ENCODE data around the gene ADAM11.

The ADAM11 gene

DNA sequence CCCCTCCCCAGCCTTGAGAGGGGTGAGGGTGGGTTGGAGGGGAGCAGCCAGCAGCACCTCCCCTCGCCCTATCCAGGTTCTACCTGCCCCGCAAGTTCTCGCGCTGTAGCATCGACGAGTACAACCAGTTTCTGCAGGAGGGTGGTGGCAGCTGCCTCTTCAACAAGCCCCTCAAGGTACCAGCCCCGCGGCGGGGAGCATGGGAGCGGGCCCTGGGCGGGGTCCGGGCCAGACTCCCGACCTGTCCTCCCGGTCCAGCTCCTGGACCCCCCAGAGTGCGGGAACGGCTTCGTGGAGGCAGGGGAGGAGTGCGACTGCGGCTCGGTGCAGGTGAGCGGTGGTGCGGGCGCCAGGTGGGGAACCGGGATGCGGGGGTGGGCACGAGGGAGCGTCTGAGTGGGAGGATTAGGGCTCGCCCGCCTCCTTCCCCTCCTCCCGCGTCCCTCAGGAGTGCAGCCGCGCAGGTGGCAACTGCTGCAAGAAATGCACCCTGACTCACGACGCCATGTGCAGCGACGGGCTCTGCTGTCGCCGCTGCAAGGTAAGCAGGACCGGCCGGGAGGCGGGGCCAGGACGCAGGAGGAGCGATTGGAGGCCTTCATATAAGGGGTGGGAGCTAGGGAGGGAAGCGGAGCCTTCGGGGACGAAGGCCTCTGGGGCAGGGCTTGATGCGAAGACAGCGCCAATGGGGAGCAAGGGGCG, 16.5 kb downstream of the ADAM11 start:
- DNase-seq (ENCODE audit: low read depth in 1 of 2, low spot score in 1 of 2): peak; percentile 91 to 97

DNA sequence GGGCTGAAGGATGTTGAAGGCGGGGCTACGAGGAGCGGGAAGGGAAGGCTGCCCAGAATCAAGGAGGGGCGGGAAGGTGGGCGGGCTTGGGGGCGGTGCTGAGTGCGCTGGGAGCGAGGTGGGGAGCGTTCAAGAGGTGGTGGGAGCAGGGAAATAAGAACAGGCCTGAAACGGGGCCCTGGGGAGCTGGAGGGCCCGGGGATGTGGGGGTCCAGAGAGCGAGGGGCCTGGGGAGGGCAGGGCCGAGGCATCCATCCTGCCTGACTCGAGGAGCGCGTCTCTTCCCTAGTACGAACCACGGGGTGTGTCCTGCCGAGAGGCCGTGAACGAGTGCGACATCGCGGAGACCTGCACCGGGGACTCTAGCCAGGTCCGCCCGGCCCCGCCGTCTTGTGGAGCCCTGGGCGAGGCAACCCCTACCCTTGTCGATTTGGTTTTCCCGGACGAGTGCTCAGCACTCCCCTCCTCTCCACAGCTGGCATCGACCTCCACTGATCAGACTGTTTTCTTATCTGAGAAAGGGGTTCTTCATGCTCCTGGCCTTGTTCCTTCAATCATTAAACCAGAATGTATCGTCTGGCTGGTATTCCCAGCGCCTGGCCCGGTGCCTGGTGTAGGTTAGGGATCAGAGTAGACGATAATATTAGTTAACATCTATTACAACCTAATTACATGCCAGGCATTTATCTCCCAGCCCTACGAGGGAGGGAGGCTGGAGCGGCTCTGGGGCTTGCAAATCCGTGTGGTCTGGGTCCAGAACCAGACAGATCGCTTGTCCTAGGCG, 17.2 kb downstream of the ADAM11 start:
- DNase-seq (ENCODE audit: low read depth in 1 of 2, low spot score in 1 of 2): no peak

DNA sequence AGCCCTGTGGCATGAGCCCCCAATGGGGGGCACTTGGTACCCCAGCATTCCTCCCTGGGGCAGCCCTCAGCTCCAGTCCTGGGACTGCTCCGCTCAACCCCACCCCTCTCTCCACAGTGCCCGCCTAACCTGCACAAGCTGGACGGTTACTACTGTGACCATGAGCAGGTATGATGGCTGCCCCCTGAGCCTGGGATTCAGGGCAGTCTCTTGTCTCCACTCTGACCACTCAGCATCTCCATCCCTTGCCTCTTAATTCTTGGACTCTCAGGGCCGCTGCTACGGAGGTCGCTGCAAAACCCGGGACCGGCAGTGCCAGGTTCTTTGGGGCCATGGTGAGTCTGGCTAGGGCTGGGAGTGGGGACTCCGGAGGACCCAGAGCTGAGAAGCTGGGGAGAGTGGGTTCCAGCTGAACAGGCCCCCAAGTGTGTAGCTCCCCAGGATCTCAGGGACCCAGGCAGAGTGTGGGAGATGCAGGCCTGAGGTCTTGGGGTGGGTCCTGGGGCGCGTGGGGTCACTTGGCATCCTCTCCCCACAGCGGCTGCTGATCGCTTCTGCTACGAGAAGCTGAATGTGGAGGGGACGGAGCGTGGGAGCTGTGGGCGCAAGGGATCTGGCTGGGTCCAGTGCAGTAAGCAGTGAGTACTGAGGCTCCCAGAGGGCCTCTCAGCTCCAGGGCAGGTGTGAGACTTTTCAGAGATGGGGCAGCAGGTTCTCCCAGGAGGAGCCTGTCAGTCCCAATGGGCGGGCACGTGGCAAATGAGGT, 18.0 kb downstream of the ADAM11 start:
- DNase-seq (ENCODE audit: low read depth in 1 of 2, low spot score in 1 of 2): no peak

DNA sequence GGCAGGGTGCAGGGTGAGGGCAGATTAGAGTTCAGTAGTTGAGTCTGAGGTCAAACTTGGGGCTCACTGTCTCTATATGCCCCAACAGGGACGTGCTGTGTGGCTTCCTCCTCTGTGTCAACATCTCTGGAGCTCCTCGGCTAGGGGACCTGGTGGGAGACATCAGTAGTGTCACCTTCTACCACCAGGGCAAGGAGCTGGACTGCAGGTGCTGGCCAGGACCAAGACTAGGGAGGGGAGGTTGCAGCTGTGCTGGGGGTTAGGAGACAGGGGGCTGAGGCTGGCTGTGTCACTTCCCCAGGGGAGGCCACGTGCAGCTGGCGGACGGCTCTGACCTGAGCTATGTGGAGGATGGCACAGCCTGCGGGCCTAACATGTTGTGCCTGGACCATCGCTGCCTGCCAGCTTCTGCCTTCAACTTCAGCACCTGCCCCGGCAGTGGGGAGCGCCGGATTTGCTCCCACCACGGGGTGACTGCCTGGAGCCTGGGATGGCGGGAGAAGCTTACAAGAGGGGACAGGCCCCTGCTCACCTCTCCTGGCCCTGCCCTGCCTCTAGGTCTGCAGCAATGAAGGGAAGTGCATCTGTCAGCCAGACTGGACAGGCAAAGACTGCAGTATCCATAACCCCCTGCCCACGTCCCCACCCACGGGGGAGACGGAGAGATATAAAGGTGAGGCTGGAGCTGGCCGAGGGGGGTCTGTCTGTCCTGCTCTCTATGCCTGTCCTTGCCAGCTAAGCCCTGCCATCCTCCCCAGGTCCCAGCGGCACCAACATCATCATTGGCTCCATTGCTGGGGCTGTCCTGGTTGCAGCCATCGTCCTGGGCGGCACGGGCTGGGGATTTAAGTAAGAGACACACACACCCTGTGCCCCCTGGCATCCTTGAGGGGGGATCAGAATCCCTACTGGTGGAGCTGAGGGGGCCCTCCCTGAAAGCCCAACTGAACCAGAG, 18.9 kb downstream of the ADAM11 start:
- no peak for DNase-seq (ENCODE audit: low read depth in 1 of 2, low spot score in 1 of 2)

DNA sequence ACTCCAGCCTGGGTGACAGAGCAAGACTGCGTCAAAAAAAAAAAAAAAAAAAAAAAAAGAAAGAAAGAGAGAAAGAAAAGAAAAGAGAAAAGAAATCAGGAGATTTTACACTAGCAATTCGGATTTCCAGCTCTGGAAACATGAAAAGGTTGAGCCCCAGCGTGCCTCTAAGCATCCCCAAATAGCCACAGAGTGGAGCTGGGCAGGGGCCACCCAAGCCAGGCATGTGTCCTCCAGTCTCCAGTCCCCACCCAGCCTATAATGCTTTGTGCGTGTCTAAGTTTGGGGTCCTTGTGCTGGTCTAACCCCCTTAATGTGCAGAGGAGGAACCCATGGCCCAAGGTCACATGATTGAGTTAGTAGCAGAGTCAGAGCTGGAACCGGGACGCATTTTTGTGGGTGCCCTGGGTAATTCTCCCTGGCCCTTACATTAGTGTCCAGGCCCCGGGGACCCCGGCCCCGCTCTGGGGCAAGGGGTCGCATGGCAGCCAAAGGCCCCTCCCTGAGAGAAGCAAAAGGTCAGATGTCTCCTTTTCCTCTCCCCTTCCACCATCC, 19.9 kb downstream of the ADAM11 start:
- no peak for DNase-seq (ENCODE audit: low read depth in 1 of 2, low spot score in 1 of 2)

DNA sequence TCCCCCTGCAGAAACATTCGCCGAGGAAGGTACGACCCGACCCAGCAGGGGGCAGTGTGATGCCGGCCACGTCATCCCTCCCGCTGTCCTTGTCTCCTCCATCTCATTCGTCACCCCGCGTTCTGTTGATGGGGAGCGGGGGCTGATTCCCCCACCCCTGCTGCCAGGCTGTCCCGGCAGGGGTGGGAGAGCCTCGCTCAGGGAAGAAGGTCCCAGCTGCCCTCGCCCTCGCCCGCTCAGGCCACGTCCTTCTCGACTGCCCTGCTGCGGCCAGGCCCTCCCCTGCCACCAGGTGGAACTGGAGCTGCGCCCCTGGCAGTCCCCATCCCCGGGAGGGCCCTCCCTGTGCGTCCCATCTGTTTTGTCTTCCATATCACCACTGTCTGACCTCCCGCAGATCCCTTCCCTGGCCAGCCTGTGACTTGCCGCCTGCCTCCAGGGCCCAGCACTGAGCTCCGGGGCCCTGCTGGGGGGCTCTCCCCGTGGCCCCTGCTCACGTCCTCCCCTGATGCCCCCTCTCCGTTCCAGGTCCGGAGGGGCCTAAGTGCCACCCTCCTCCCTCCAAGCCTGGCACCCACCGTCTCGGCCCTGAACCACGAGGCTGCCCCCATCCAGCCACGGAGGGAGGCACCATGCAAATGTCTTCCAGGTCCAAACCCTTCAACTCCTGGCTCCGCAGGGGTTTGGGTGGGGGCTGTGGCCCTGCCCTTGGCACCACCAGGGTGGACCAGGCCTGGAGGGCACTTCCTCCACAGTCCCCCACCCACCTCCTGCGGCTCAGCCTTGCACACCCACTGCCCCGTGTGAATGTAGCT, 20.6 kb downstream of the ADAM11 start:
- DNase-seq (ENCODE audit: low read depth in 1 of 2, low spot score in 1 of 2): peak; percentile 71 to 74

DNA sequence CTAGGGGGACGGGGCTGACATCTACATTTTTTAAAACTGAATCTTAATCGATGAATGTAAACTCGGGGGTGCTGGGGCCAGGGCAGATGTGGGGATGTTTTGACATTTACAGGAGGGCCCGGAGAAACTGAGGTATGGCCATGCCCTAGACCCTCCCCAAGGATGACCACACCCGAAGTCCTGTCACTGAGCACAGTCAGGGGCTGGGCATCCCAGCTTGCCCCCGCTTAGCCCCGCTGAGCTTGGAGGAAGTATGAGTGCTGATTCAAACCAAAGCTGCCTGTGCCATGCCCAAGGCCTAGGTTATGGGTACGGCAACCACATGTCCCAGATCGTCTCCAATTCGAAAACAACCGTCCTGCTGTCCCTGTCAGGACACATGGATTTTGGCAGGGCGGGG, 21.4 kb downstream of the ADAM11 start:
- no peak for DNase-seq (ENCODE audit: low read depth in 1 of 2, low spot score in 1 of 2)

DNA sequence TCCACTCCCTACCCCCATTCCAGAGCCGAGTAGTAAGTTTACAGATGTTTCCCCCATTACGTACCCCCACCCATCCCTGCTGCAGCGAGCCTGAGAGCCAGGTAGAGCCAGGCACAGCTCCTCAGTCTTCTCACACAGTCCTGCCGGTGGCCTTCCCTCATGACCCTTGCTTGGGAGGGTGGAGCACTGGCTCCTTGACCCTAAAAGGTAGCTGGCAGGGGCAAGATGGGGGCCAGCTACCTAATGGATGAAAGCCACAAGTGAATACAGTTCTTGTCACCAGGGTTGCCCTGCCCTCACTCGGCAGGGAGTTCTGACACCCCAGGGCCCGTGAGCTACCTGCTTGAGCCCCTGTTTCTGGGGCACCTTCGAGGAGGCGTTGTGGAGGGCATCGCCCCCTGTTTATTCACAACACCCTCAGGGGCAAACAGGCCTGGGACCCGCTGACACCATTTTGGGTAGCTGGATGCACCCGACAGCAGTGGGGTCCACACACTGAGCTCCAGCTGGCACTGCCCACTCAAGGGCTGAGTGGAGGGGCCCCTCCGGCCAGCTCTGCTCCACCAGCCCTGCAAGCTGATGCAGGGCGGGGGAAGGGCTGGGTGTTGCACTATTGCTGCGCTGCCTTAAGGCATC, 22.2 kb downstream of the ADAM11 start:
- DNase-seq (ENCODE audit: low read depth in 1 of 2, low spot score in 1 of 2): no peak

DNA sequence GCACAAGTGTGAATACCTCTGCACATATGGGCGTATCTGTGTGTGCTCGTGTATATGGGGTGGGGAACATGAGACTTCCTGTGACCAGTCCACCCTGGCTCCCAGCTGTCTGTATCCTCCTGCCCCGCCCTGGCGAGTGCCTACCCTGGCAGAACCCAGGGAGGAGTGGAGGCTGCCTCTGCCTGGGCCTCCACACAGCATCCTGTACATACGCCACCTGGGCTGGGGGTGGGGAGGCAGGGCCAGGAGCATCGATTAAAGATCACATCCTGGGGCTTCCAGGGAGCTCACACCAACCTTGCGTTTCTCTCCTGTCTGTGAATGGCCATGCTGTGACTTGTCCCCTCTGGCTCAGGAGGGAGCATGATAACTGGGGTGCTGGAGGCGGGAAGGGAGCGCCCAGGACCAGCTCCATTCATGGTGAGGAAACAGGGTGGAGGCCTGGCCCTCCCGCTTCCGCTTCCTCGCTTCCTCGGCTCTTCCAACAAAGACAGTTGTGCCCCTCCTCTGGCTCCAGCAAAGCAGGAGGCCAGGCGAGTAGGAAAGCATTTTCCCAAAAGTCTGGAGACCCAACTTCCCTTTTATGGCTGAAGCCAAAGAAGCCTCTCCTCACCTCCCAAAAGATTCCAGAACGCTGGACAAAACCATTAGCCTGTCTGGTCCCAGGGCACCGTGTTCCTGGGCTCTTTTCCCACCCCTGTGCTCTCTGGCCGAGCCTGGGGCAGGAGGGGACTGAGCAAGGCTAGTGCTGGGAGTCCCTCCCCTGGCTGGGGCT, 22.9 kb downstream of the ADAM11 start:
- no peak for DNase-seq (ENCODE audit: low read depth in 1 of 2, low spot score in 1 of 2)

DNA sequence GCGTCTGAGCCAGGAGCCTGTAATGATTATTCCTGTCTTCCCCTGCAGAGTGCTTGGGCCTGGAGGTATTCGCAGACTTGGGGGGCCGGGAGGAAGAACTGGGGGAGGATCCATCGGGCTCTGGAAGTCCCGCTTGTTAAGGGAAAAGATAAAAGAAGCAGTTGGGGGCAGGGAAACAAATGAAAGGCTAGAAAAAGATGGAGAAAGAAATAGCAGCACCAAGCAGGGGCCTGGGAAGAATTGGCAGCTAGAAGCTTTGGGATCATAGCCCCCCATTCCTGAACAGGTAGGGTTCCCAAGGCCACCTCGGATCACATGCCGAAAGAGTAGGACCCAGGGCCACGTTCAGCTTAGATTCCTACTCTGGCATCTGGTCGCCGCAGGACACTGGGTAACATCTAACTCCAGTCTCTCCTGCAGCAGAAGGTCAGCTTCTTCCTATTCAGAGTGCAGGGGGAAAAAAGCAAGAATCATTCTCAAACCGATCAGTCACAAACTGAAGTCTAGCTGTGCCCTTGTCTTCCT, 23.6 kb downstream of the ADAM11 start:
- no peak for DNase-seq (ENCODE audit: low read depth in 1 of 2, low spot score in 1 of 2)

DNA sequence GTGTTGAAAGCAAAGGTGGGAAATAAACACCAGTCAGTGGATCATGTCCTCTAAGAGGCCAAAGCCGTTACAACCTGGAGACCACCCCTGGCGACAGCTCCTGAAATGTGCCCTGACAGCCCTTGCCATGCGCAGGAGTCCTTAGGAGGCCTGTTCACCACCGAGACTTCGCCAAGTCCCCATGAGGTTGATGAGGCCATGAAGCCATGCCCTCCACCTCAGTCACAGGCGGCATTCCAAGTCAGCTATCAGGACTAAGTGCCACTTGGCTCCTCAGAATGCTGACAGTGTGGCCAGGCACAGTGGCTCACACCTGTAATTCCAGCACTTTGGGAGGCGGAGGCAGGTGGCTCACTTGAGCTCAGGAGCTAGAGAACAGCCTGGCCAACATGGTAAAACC, 27.1 kb downstream of the ADAM11 start:
- no peak for DNase-seq (ENCODE audit: low read depth in 1 of 2, low spot score in 1 of 2)

DNA sequence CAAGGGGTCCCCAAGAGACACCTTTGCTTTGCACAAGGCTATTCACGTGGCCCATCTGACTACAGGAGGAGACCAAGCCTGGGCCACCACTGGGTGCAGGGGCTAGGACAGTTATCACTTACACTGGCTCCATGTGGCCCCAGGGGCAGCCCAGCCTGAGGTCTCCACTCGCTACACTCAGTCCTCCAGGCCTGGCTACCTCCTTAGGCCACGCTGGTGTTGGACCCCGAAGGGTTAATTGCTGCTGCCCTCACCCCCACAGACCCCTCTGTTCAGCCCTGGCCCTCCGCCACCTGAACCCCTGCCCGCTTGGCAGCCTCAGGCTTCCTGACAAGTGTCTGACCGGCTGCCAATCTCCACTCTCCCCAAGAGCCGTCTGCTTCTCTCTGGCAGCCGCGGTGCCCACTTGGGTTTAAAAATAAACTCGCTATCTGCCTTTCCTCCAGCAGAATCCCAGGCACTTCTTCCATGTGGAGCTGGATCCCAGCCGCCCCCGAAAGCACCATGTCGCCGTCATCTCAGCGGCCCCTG, 27.8 kb downstream of the ADAM11 start:
- DNase-seq (ENCODE audit: low read depth in 1 of 2, low spot score in 1 of 2): no peak

DNA sequence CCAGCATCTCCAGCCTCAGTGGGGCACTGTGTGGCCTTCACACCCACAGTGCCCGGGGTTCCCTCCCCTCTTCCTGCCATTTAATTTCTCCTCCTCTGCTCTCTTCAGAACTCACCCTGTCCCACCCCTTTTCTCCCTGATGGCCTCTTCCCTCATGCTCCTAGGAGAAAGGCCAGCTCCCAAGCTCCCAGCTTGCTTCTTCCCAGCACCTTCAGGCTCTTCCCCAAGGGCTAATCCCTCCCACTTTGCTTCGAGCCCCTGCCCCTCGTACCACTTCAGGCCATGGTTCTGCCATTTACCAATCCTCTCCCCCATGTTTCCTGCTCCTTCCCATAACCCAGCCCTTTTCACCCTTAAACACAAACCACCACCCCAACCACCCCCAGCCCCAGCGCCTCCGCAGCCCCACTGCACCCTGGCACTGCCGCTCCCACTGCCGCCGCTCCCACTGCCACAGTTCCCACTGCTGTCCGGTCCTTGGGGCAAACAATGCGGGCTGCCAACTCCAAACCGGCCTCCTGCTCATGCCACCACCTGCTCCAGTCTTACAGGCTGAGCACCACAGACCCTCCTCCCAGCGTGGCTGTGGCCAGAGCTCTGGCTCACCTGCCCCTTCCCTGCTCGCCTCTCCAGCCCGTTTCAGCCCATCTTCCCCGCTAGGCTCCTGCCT, 28.6 kb downstream of the ADAM11 start:
- DNase-seq (ENCODE audit: low read depth in 1 of 2, low spot score in 1 of 2): no peak

DNA sequence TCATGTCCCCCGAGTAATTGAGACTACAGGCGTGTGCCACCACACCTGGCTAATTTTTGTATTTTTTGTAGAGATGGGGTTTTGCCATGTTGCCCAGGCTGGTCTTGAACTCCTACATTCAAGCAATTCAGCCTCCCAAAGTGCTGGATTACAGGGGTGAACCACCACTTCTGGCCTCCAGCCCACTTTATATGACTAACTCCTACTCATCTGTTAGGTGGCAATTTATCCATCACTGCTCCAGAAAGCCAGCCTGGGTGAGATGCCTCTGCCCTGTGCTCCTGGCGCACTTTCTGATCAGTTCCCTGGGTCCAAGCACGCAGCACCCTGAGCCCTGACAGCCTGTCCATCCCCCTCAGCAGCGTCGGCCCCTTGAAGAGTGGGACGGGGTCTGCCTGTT, 29.4 kb downstream of the ADAM11 start:
- DNase-seq (ENCODE audit: low read depth in 1 of 2, low spot score in 1 of 2): no peak

DNA sequence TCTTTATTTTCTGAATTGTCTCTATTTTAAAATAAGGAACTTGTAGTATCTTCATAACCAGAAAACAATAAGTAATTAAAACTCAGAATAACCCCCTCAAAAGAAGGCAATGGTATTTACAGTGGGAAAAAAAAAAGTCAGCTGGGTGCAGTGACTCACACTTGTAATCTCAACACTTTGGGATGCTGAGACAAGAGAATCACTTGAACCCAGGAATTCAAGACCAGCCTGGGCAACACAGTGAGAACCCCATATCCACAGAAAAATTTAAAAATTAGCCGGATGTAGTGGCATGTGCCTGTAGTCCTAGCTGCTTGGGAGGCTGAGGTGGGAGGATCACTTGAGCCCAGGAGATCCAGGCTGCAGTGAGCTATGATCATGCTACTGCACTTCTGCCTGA, 33.5 kb downstream of the ADAM11 start:
- no peak for DNase-seq (ENCODE audit: low read depth in 1 of 2, low spot score in 1 of 2)

DNA sequence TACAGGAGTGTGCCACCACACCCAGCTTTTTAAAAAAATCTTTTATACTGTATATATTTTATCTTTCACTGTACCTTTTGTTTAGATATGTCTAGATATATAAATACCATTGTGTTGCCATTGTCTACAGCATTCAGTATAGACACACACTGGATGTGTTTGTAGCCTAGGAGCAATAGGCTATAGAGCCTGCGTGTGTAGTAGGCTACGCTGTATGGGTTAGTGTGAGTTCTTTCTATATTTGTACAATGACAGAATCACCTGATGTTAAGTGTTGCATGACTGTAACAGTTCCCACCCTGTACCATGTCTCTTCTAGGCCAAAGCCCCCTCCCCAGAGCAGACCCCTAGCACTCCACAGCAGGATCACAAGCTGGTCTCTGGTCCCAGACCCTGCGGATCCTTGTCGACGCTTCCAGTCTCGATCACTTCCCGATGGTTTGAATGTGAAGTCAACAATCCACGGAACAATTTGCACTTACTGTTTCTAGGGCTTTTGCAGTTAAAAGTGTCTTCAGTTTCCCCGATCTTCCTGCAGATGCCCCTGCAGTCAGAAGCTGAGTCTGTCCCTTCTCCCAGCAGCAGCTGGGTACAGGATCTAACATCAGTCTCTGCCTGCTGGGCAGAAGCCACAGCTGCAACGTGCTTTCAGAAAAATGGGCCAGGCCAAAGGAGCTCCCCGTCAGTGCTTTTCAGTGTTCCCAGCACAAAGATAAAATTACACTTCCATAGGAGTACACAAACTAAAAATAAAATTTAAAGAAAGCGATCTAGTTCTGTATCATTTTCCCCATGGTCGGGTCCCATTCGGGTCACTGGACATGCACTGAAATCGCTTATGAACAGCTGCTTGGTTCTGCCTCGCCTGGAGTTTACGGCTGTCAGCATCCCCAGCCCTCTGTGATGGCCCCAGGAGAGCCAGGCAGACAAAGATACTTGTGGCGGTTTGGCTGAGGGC, 35.4 kb downstream of the ADAM11 start:
- DNase-seq (ENCODE audit: low read depth in 1 of 2, low spot score in 1 of 2): no peak
